ENCODE measurements around the gene PDLIM1.
"Not testable (repeated sequence)": the region's sequence is repeated elsewhere in the genome, so short reads cannot be mapped to it uniquely, and the experiment has no call there.

The PDLIM1 gene

GRCh38 chr10:95262763-95263518, 27.9 kb downstream of the PDLIM1 start:
- DNase-seq: no peak

GRCh38 chr10:95261926-95262325, 28.9 kb downstream of the PDLIM1 start:
- DNase-seq: no peak

GRCh38 chr10:95260909-95261552, 29.8 kb downstream of the PDLIM1 start:
- DNase-seq: no peak

GRCh38 chr10:95260397-95260881, 30.4 kb downstream of the PDLIM1 start:
- DNase-seq: no peak

- no peak for DNase-seq
These were observed 33.0 kb downstream of the PDLIM1 start for GRCh38 chr10:95257849-95258248.

GRCh38 chr10:95256268-95256667, 34.5 kb downstream of the PDLIM1 start:
- DNase-seq: no peak

GRCh38 chr10:95254629-95255028, 36.2 kb downstream of the PDLIM1 start:
- no peak for DNase-seq

- DNase-seq: no peak
These were observed 37.1 kb downstream of the PDLIM1 start for GRCh38 chr10:95253686-95254085.

- no peak for DNase-seq
These were observed 37.8 kb downstream of the PDLIM1 start for GRCh38 chr10:95253007-95253406.

- no peak for DNase-seq
These were observed 39.9 kb downstream of the PDLIM1 start for GRCh38 chr10:95250856-95251255.

- no peak for DNase-seq
These were observed 41.3 kb downstream of the PDLIM1 start for GRCh38 chr10:95249467-95249866.

GRCh38 chr10:95248989-95249388, 41.8 kb downstream of the PDLIM1 start:
- DNase-seq: no peak

- DNase-seq: no peak
These were observed 42.8 kb downstream of the PDLIM1 start for GRCh38 chr10:95247881-95248583.

- DNase-seq: no peak
These were observed 43.5 kb downstream of the PDLIM1 start for GRCh38 chr10:95247200-95247880.

GRCh38 chr10:95246582-95247051, 44.2 kb downstream of the PDLIM1 start:
- peak; percentile 72 to 73 for DNase-seq

- DNase-seq: no peak
These were observed 45.3 kb downstream of the PDLIM1 start for GRCh38 chr10:95245425-95246055.

GRCh38 chr10:95244152-95244551, 46.7 kb downstream of the PDLIM1 start:
- DNase-seq: no peak

GRCh38 chr10:95243318-95243617, 47.5 kb downstream of the PDLIM1 start:
- DNase-seq: no peak

GRCh38 chr10:95242581-95243317, 48.1 kb downstream of the PDLIM1 start:
- no peak for DNase-seq

- DNase-seq: no peak
These were observed 49.3 kb downstream of the PDLIM1 start for GRCh38 chr10:95241533-95241932.

- no peak for DNase-seq
These were observed 50.0 kb downstream of the PDLIM1 start for GRCh38 chr10:95240811-95241210.

GRCh38 chr10:95240096-95240495, 50.7 kb downstream of the PDLIM1 start:
- not testable (repeated sequence) for DNase-seq
